ENCODE data around the gene UROC1.

Gene UROC1

DNA sequence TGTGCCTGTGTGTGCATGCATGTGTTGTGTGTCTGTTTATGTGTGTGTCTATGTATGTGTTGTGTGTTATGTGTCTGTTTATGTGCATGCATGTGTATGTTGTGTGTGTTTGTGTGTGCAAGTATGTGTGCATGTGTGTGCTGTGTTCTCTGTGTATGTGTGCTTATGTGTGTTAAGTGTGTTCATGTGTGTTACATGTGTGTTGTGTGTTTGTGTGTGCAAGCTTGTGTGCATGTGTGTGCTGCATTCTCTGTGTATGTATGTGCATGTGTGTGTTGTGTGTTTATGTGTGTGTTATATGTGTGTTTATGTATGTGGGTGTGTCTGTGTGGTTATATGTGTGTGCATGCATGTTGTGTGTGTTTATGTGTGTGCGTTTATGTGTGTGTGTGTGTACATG, 14.9 kb downstream of the UROC1 start:
- ChIA-PET POLR2A (no interaction called here), CTCF (no interaction called here)
- no peak for DNase-seq (ENCODE audit: extremely low spot score)
- TF ChIP-seq, protein P1, sequence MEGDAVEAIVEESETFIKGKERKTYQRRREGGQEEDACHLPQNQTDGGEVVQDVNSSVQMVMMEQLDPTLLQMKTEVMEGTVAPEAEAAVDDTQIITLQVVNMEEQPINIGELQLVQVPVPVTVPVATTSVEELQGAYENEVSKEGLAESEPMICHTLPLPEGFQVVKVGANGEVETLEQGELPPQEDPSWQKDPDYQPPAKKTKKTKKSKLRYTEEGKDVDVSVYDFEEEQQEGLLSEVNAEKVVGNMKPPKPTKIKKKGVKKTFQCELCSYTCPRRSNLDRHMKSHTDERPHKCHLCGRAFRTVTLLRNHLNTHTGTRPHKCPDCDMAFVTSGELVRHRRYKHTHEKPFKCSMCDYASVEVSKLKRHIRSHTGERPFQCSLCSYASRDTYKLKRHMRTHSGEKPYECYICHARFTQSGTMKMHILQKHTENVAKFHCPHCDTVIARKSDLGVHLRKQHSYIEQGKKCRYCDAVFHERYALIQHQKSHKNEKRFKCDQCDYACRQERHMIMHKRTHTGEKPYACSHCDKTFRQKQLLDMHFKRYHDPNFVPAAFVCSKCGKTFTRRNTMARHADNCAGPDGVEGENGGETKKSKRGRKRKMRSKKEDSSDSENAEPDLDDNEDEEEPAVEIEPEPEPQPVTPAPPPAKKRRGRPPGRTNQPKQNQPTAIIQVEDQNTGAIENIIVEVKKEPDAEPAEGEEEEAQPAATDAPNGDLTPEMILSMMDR (IDR thresholded peaks at IDR 0.05; ENCODE audit: control extremely low read depth, extremely low read depth, low read depth, missing control alignments): no peak

- ChIA-PET POLR2A (no interaction called here), CTCF (no interaction called here)
- TF ChIP-seq, protein P1 (IDR thresholded peaks at IDR 0.05; ENCODE audit: control extremely low read depth, extremely low read depth, low read depth, missing control alignments): no peak
- DNase-seq (ENCODE audit: extremely low spot score): no peak
These were observed 15.8 kb downstream of the UROC1 start for GRCh38 chr3:126501736-126502135.

DNA sequence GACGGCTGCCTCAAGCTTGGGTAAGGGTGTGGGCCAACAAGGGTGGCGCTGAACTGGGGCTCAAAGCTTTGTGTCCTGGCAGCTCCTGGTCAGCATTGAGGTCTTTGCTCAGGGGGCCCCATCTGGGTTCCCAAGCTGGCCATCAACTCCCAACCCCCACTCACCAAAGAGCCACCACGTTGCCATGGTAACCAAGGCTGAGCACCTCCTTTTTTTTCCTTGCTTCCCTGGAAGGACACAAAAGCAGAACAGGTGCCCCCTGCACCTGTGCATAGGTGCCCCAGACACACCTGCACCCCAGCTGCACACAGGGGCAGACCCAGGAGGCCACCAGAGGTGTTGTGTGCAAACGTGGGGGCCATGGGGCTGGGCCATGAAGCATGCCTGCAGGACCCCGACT, 16.5 kb downstream of the UROC1 start:
- ChIA-PET CTCF (interaction anchor here (1.0 kb wide), 1 partner anchor 21 kb away, joined by 6 read pairs; no protein-coding TSS in a partner anchor), POLR2A (no interaction called here)
- TF ChIP-seq, protein P1 (IDR thresholded peaks at IDR 0.05; ENCODE audit: control extremely low read depth, extremely low read depth, low read depth, missing control alignments): no peak
- DNase-seq (ENCODE audit: extremely low spot score): no peak

DNA sequence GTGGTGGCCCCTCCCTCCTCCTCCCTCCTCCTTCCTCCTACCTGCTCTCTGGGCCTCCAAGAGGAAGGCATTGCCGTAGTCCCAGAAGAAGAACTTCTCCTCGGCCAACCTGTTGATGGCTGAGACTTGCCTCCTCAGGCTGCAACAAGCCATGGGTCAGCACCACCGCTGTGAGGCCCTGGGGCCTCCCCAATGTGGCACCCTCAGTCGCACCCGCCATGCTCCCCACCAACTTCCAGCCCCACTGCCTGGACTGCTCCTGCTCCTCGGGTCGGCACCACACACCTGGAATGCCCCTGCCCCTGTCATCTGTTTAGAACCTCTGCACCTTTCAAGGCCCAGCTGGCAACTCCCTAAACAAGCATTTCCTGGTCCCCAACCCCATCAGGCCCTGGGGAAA, 17.6 kb downstream of the UROC1 start:
- TF ChIP-seq, protein P1 (IDR thresholded peaks at IDR 0.05; ENCODE audit: control extremely low read depth, extremely low read depth, low read depth, missing control alignments): no peak
- CTCF ChIA-PET: no interaction called here
- DNase-seq (ENCODE audit: extremely low spot score): no peak
- POLR2A ChIA-PET: no interaction called here

DNA sequence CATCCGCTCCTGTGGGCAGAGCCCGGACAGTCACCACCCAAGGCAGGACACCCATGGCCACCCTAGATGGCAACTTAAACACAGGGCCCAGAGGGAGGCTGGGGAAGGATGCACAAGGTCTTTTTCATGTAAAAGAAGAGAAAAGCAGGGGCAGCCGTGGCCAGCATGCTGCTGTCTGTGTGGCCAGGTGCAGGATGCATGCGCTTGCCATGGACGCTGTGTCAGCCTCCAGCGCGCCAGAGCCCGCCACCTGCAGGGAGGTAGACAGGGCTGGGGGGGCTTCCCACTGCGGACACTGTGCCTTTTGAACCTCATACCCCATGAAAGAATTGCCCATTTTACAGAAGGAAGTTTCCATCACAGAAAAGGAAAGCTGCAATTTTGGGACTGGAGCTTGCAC, 18.2 kb downstream of the UROC1 start:
- DNase-seq (ENCODE audit: extremely low spot score): no peak
- TF ChIP-seq, protein P1 (IDR thresholded peaks at IDR 0.05; ENCODE audit: control extremely low read depth, extremely low read depth, low read depth, missing control alignments): no peak
- ChIA-PET CTCF (no interaction called here), POLR2A (no interaction called here)

- DNase-seq (ENCODE audit: extremely low spot score): no peak
- CTCF ChIA-PET: no interaction called here
- POLR2A ChIA-PET: no interaction called here
- TF ChIP-seq, protein P1 (IDR thresholded peaks at IDR 0.05; ENCODE audit: control extremely low read depth, extremely low read depth, low read depth, missing control alignments): no peak
These were observed 18.6 kb downstream of the UROC1 start for GRCh38 chr3:126498929-126499328.

GRCh38 chr3:126498461-126498860, 19.1 kb downstream of the UROC1 start:
- POLR2A ChIA-PET: no interaction called here
- CTCF ChIA-PET: no interaction called here
- no peak for DNase-seq (ENCODE audit: extremely low spot score)
- TF ChIP-seq, protein P1 (IDR thresholded peaks at IDR 0.05; ENCODE audit: control extremely low read depth, extremely low read depth, low read depth, missing control alignments): no peak
